SK-N-MC (cell line): ENCODE data around the gene MRTFB.

Experiments used
- EZH2 ChIP-seq: fragments of 200-600 bp; sonication (generic); IDR thresholded peaks from one replicate; pipeline ENCODE4 v1.6.1; 2017; ENCODE audit warnings: antibody characterized with exemption
- POLR2AphosphoS5 ChIP-seq: IDR thresholded peaks from 2 replicates; pipeline ENCODE4 v1.6.1; 2012; ENCODE audit warnings: mild to moderate bottlenecking, low read depth, low read length, borderline replicate concordance

- no peak for TF ChIP-seq POLR2AphosphoS5
- TF ChIP-seq EZH2: no peak
Observed at GRCh38 chr16:14308368-14308723, 237.2 kb downstream of the MRTFB start.
